Adrenal gland (tissue), 12 donors: Measurements from ENCODE around the gene KCND1. TPM values are rescaled to one million over a fixed set of nuclear protein-coding genes. Genes with fewer than 3 reads are reported as not detected.
A peak's percentile ranks its signal among the peaks of the same experiment; 100 is the strongest.

Experiments used
- DNase-seq, 7 donors: peaks; one replicate each; pipeline ENCODE4 v3.0.0-alpha.2; 2019 to 2020
- H3K27ac ChIP-seq, 5 donors: fragments of 200-600 bp; sonication (generic) in 4 of 5; 1 replicate in 3 of 5; 2 replicates in 2 of 5; pipeline versions ENCODE4 v1.5.1 to v1.8.0; 2016 to 2020; ENCODE audit warnings: mild to moderate bottlenecking in 1 of 5
- H3K27me3 ChIP-seq: fragments of 200-600 bp; 2 replicates; pipeline ENCODE4 v1.8.0; 2021
- H3K36me3 ChIP-seq, 2 donors: fragments of 200-600 bp; replicated peaks in 1 of 2; 1 replicate in 1 of 2; 2 replicates in 1 of 2; pipeline versions ENCODE4 v1.5.1 to v1.8.0; 2018 to 2022
- H3K4me1 ChIP-seq, 2 donors: fragments of 200-600 bp; replicated peaks in 1 of 2; 1 replicate in 1 of 2; 2 replicates in 1 of 2; pipeline versions ENCODE4 v1.5.1 to v1.8.0; 2018 to 2021
- H3K4me3 ChIP-seq, 4 donors: fragments of 200-600 bp; sonication (generic) in 3 of 4; one replicate each; pipeline ENCODE4 v1.5.1; 2016 to 2018
- H3K9me3 ChIP-seq, 3 donors: fragments of 200-600 bp; sonication (generic) in 1 of 3; replicated peaks in 1 of 3; 1 replicate in 2 of 3; 2 replicates in 1 of 3; pipeline versions ENCODE4 v1.5.1 to v1.8.0; 2016 to 2021
- POLR2A ChIP-seq, 2 donors: fragments of 450-650 bp; IDR thresholded peaks; one replicate each; pipeline ENCODE4 v1.6.1; 2017; ENCODE audit warnings: antibody characterized with exemption in 2 of 2, mild to moderate bottlenecking in 2 of 2, moderate library complexity in 1 of 2
- WGBS, 4 donors: extraction: QIAGEN DNeasy Blood & Tissue Kit in 2 of 4; methylation state at CpG; one replicate each; pipeline versions ENCODE4 v1.1.5 to v1.1.7; 2013 to 2017; 5-methylcytosine and 5-hydroxymethylcytosine counted together
- intact Hi-C, 2 donors: fragments of 100-400 bp; cut with DNase I; formaldehyde crosslinking; loops; one replicate each; pipeline versions ENCODE4 v1.14.1 to v1.15.0; 2022 to 2023
- polyA plus RNA-seq, 3 donors: library from polyadenylated mRNA; stranded (reverse); fragments of 200-250 nt in 2 of 3; fragments of 350-450 nt in 1 of 3; fragmentation: Illumina TruSeq in 1 of 3; extraction: RNeasy Lipid Tissue Mini Kit (QIAGEN cat#74804) in 1 of 3; gene quantifications; one replicate each; pipeline ENCODE4 v1.2.3, GENCODE V29; 2013 to 2014
- total RNA-seq, 9 donors: library from RNA; depleted of rRNA in 4 of 9; stranded (reverse); fragments of >200 nt in 4 of 9; fragments of 120-200 nt in 1 of 9; fragmentation: NEBNext Ultra II Directional in 1 of 9; extraction: Animal tissue kit (Norgen Biotek cat#: 25700) in 1 of 9; gene quantifications; one replicate each; pipeline versions ENCODE4 v1.1.0 to v1.2.4, GENCODE V29; 2013 to 2023
- TF ChIP-seq, protein P1 (sequence below), 6 experiments: fragments of 450-650 bp in 4 of 6; fragments of 200-600 bp in 2 of 6; sonication (generic) in 1 of 6; IDR thresholded peaks; 1 replicate in 5 of 6; 2 replicates in 1 of 6; pipeline versions ENCODE4 v1.5.1 to v1.8.0; 2016 to 2021; ENCODE audit warnings: antibody characterized with exemption in 6 of 6, mild to moderate bottlenecking in 2 of 6, moderate library complexity in 1 of 6
- donor health status: healthy with polysubstance abuse.
- donor health status: Bipolar disorder and iron deficiency.
- donor health status: DM: yes; HTN: yes; CAD: no.
- donor health status: DM: no; HTN: no; CAD: no.
- donor health status: DM: no; HTN: no; CAD: no.
- donor health status: DM: yes; HTN: yes; CAD: no.

KCND1 gene
- total and polyA plus RNA-seq, 12 donors: 0.22 to 2.4 (median 0.95) TPM

GRCh38 chrX:48945517-48946348 is 25.9 kb downstream of the KCND1 start:
- 44 to 56% (median 49%) methylated on average over 7 to 8 of the region's 8 CpGs for WGBS, 4 donors
- intact Hi-C loops: no loop called here
- DNase-seq: peak; percentile 43 to 69 (median 63)

DNA sequence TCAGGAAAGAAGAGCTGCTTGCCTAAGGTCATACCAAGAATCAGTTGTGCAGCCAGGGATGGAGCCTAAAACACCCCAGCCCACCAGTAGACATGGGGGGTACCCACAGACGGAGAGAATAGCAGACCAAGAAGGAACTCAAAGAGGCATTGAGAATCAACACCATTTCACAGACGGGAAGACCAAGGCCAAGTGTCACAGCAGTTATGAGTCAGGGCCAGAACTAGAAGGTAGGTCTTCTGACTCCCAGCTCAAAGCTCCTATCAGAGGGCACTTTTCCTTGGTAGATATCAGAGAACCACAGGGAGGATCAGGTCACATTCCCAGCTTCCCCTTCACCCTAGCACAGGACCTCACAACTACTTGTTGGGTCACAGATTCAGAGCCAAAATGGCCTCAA is 28.7 kb downstream of the KCND1 start:
- H3K27me3 ChIP-seq: no peaks in the 10 kb centered on the region
- peaks cover 0 to 8% of the 10 kb centered on the region in 2 donors for H3K4me1 ChIP-seq
- no peak overlapping the region for H3K27ac ChIP-seq
- no peaks in the 10 kb centered on the region for H3K36me3 ChIP-seq
- no peaks in the 10 kb centered on the region for H3K9me3 ChIP-seq
- H3K4me3 ChIP-seq: no peak overlapping the region
- no peak for DNase-seq
- intact Hi-C loops: no loop called here
- TF ChIP-seq POLR2A (IDR thresholded peaks at IDR 0.05): no peak
- 57 to 74% (median 70%) methylated on average over 1 to 2 of the region's 2 CpGs; no CpG with 5 or more reads in 1 of the 4 donors for WGBS, 4 donors

More at GRCh38 chrX:48945517-48946348, 25.9 kb downstream of the KCND1 start:
- no peak for TF ChIP-seq POLR2A (IDR thresholded peaks at IDR 0.05)
- TF ChIP-seq, protein P1, sequence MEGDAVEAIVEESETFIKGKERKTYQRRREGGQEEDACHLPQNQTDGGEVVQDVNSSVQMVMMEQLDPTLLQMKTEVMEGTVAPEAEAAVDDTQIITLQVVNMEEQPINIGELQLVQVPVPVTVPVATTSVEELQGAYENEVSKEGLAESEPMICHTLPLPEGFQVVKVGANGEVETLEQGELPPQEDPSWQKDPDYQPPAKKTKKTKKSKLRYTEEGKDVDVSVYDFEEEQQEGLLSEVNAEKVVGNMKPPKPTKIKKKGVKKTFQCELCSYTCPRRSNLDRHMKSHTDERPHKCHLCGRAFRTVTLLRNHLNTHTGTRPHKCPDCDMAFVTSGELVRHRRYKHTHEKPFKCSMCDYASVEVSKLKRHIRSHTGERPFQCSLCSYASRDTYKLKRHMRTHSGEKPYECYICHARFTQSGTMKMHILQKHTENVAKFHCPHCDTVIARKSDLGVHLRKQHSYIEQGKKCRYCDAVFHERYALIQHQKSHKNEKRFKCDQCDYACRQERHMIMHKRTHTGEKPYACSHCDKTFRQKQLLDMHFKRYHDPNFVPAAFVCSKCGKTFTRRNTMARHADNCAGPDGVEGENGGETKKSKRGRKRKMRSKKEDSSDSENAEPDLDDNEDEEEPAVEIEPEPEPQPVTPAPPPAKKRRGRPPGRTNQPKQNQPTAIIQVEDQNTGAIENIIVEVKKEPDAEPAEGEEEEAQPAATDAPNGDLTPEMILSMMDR (IDR thresholded peaks at IDR 0.05): peak; percentile 40 to 78 (median 63)
- no peaks in the 10 kb centered on the region for H3K36me3 ChIP-seq
- no peak overlapping the region for H3K4me3 ChIP-seq
- no peaks in the 10 kb centered on the region for H3K9me3 ChIP-seq
- no peak overlapping the region for H3K27ac ChIP-seq
- H3K27me3 ChIP-seq: no peaks in the 10 kb centered on the region
- H3K4me1 ChIP-seq: peaks cover 0 to 8% of the 10 kb centered on the region in 2 donors

GRCh38 chrX:48940404-48940955 is 31.2 kb downstream of the KCND1 start:
- TF ChIP-seq, protein P1 (IDR thresholded peaks at IDR 0.05): no peak
- TF ChIP-seq POLR2A (IDR thresholded peaks at IDR 0.05): no peak
- H3K4me3 ChIP-seq: no peak overlapping the region
- H3K4me1 ChIP-seq: peaks cover 0 to 21% of the 10 kb centered on the region in 2 donors
- no peaks in the 10 kb centered on the region for H3K27me3 ChIP-seq
- 61 to 100% (median 69%) methylated on average over 1 to 2 of the region's 2 CpGs for WGBS, 4 donors
- no peak for DNase-seq
- H3K27ac ChIP-seq: peak overlapping the region in 1 of 5 donors; percentile 34
- intact Hi-C loops: no loop called here
- H3K9me3 ChIP-seq: no peaks in the 10 kb centered on the region
- no peaks in the 10 kb centered on the region for H3K36me3 ChIP-seq

GRCh38 chrX:48939524-48940228 is 32.0 kb downstream of the KCND1 start:
- Histone ChIP-seq H3K9me3 (no peaks in the 10 kb centered on the region), H3K27ac (no peak overlapping the region), H3K36me3 (peaks cover 0 to under 1% of the 10 kb centered on the region in 2 donors), H3K27me3 (no peaks in the 10 kb centered on the region), H3K4me1 (peaks cover 0 to 21% of the 10 kb centered on the region in 2 donors), H3K4me3 (no peak overlapping the region)
- WGBS, 4 donors: 66 to 70% (median 68%) methylated on average over 3 of the region's 3 CpGs; no CpG with 5 or more reads in 1 of the 4 donors
- intact Hi-C loops: no loop called here
- TF ChIP-seq, protein P1 (IDR thresholded peaks at IDR 0.05): no peak
- DNase-seq: no peak
